SKM-1 (cell line): Measurements from ENCODE around the gene TTLL9.
A peak's percentile ranks its signal among the peaks of the same experiment; 100 is the strongest.

ENCODE experiments used
- DNase-seq: peaks from one replicate; lab custom pipeline; 2025; ENCODE audit not compliant: unreplicated experiment; lab: John Stamatoyannopoulos, UW

TTLL9 gene

GRCh38 chr20:31877684-31878083, 7.2 kb downstream of the TTLL9 start:
- no peak for DNase-seq

- DNase-seq, result peak; percentile 65
Measured at GRCh38 chr20:31879143-31879987, 8.9 kb downstream of the TTLL9 start.

GRCh38 chr20:31881945-31882344, 11.5 kb downstream of the TTLL9 start:
- no peak for DNase-seq

DNA sequence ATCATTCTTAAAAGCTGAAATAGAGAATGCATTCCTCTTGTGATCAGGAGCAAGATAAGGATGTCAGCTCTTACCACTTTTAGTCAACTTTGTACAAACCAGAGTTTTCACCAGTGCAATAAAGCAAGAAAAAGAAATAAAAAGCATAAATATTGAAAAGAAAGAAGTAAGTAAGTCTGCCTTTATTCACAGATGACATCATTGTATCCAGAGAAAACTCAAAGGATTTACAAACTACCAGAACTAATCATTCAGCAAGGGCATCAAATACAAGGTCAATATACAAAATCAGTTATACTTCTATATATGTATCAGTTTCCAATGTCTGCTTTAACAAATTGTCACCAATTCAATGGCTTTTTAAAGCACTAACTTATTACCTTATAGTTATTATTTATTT, 13.4 kb downstream of the TTLL9 start:
- no peak for DNase-seq

DNA sequence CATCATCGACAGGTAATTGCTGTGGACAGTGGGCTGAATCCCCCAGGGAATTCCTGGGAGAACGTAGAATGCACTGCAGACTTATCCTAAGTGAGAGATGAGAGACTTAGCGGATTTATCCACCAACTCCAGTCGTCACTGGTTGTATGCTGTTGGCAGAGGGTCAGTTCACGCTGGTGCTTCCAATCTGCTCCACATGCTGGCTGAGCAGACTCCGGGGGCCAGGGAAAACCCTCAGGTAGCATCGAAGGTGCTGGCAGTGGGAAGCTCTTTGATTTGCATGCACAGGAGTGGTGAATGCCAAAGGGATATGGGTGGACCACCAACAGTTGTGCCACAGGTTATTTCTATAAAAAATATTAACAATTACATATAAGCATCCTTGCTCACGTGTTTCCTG, 20.2 kb downstream of the TTLL9 start:
- DNase-seq, result no peak

- DNase-seq, result peak; percentile 65
Measured at GRCh38 chr20:31894980-31895675, 24.7 kb downstream of the TTLL9 start.

DNA sequence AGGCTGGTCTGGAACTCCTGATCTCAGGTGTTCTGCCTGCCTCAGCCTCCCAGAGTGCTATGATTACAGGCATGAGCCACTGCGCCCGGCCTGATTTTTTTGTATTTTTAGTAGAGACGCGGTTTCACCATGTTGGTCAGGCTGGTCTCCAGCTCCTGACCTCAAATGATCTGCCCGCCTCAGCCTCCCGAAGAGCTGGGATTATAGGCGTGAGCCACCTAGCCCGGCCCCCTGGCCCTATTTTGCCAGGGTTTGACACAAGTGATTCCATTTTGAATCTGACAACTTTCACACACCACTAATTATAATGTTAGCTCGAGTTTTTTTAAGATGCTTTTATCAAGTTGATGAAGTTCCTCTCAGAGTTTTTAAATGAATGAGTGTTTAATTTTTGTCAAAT, 25.6 kb downstream of the TTLL9 start:
- no peak for DNase-seq

DNA sequence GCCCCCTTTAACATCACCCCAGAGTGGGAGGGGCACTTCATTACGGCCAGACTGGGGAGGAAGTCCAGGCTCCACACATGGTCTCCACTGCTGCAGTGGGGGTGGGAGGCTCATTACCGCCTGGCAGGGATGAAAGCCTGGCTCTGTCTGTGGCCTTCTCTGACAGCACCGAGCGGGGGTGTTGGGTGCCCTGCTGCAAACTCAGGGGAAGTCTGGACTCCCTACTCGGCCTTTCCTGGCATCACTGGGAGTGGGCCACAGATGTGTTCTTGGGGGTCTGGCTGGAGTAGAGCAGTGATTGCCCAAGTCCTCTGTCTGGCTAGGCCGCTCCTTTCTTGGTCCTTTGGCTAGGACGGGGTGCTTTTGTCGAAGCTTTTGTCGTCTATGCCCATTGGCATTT, 27.1 kb downstream of the TTLL9 start:
- DNase-seq, result no peak

GRCh38 chr20:31901615-31902014, 31.2 kb downstream of the TTLL9 start:
- DNase-seq, result no peak

- no peak for DNase-seq
Measured at GRCh38 chr20:31903627-31904386, 33.4 kb downstream of the TTLL9 start.

- DNase-seq, result no peak
Measured at GRCh38 chr20:31906001-31906400, 35.6 kb downstream of the TTLL9 start.

GRCh38 chr20:31907046-31907445, 36.6 kb downstream of the TTLL9 start:
- DNase-seq, result no peak

DNA sequence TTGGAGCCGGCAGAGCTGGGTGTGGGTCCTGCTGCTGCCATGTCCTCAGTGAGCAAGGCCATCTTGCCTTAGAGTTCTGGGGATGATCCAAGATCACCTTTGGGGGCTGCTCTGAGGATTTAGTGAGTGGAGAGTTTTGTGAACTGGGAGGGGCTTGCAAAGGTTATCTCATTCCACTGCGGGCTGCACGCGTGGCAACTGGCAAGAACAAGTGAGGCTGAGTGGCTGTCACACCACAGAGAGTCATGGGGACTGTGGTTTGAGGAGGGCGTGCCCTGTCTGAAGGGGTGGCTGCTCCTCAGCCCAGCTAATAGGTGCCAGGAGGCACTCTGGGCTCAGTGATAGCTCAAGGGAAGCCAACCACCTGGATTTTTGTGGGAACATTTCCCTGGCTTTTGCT, 37.6 kb downstream of the TTLL9 start:
- no peak for DNase-seq

- DNase-seq, result no peak
Measured at GRCh38 chr20:31908424-31908823, 38.0 kb downstream of the TTLL9 start.

DNA sequence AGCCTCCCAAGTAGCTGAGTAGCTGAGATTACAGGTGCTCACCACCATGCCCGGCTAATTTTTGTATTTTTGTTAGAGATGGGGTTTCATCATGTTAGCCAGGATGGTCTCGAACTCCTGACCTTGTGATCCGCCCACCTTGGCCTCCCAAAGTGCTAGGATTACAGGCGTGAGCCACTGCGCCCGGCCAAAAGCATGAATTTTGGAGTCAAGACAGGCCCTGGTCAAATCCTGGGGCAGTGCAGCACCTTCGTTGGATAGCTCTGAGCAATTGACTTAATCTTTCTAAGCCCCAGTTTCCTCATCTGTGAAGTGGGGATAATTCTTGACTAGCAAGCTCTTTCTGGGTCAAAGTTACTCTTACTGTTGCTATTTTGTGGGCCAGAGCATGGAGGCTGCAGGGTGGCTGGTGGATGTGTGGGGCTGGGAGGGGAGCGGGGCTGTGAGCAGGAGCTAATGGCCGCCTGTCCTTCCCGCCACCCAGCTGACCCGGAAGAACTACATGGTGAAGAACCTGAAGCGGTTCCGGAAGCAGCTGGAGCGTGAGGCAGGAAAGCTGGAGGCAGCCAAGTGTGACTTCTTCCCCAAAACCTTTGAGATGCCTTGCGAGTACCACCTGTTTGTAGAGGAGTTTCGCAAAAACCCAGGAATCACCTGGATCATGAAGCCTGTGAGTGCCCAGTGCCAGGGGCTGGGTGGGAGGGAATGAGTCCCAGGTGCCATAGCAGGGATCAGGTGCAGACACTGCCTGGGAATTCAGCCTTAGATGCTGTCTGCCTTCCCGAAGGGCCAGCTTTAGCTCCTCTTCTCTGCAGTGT, 39.0 kb downstream of the TTLL9 start:
- DNase-seq, result no peak

GRCh38 chr20:31910071-31910803, 39.8 kb downstream of the TTLL9 start:
- DNase-seq, result no peak

- no peak for DNase-seq
Measured at GRCh38 chr20:31913431-31914157, 43.2 kb downstream of the TTLL9 start.

- no peak for DNase-seq
Measured at GRCh38 chr20:31914170-31914569, 43.7 kb downstream of the TTLL9 start.

- DNase-seq, result no peak
Measured at GRCh38 chr20:31915491-31916280, 45.3 kb downstream of the TTLL9 start.
